Endothelial cell of umbilical vein (primary cell): Measurements from ENCODE around the gene PDLIM5. TPM values are rescaled to one million over a fixed set of nuclear protein-coding genes. Genes with fewer than 3 reads are reported as not detected.
A peak's percentile ranks its signal among the peaks of the same experiment; 100 is the strongest.

Source experiments
- BruUV-seq: library from RNA; stranded (reverse); fragments of 400-500 nt; replicated peaks from 2 replicates; lab custom pipeline; 2021; lab: Mats Ljungman, UMichigan
- CTCF ChIA-PET: fragments of 300-600, 350-600 bp; sonication (Branson Sonifier 250); formaldehyde crosslinking; loops from one replicate; lab custom pipeline; 2021; ENCODE audit warnings: antibody characterized with exemption, inconsistent platforms; lab: Charles Lee
- POLR2A ChIA-PET: fragments of 300-600, 350-600 bp; sonication (Branson Sonifier 250); formaldehyde crosslinking; loops from one replicate; lab custom pipeline; 2021; ENCODE audit warnings: antibody characterized with exemption, inconsistent platforms; lab: Charles Lee
- DNase-seq: peaks from one replicate; pipeline ENCODE4 v3.0.0-alpha.2; 2011; ENCODE audit warnings: low read depth, low spot score
- FAIRE-seq: peaks from 2 replicates; lab custom pipeline; 2011; peaks lifted over from hg19 to GRCh38; lab: Jason Lieb, UNC
- H2AFZ ChIP-seq: 2 replicates; pipeline ENCODE4 v1.6.0; 2012; ENCODE audit warnings: low read depth, low read length, control low read depth, inconsistent platforms
- H3K27ac ChIP-seq: 2 replicates; pipeline ENCODE4 v1.5.1; 2011; ENCODE audit warnings: low read depth, mild to moderate bottlenecking, control low read depth, low read length, moderate library complexity; ENCODE audit not compliant: insufficient read depth
- H3K27me3 ChIP-seq, 2 experiments: 2 replicates each; pipeline versions ENCODE4 v1.6.0 to v1.6.1; 2011; ENCODE audit warnings: low read length in 2 of 2, mixed read lengths in 1 of 2; ENCODE audit not compliant: control insufficient read depth in 2 of 2, insufficient read depth in 2 of 2
- H3K36me3 ChIP-seq, 2 experiments: 2 replicates in 1 of 2; 3 replicates in 1 of 2; pipeline ENCODE4 v1.5.1; 2011; ENCODE audit warnings: low read length in 2 of 2, mild to moderate bottlenecking in 1 of 2, moderate library complexity in 1 of 2; ENCODE audit not compliant: control insufficient read depth in 2 of 2, insufficient read depth in 2 of 2; ENCODE audit errors: extremely low read depth in 1 of 2
- H3K4me1 ChIP-seq: 3 replicates; pipeline ENCODE4 v1.5.1; 2011; ENCODE audit warnings: mild to moderate bottlenecking, low read length; ENCODE audit not compliant: control insufficient read depth, insufficient read depth; ENCODE audit errors: extremely low read depth
- H3K4me2 ChIP-seq: 2 replicates; pipeline ENCODE4 v1.6.1; 2011; ENCODE audit warnings: low read length, control low read depth, mixed read lengths; ENCODE audit not compliant: insufficient read depth
- H3K4me3 ChIP-seq, 3 experiments: fragments of 200-600 bp in 1 of 3; sonication (generic), shearing (Covaris generic) in 1 of 3; replicated peaks in 1 of 3; 2 replicates each; pipeline ENCODE4 v1.5.1; 2011 to 2016; ENCODE audit warnings: control low read depth in 3 of 3, low read length in 3 of 3, mild to moderate bottlenecking in 2 of 3, inconsistent platforms in 1 of 3, low read depth in 1 of 3, moderate library complexity in 1 of 3; ENCODE audit not compliant: insufficient read depth in 1 of 3
- H3K79me2 ChIP-seq: 2 replicates; pipeline ENCODE4 v1.6.0; 2012; ENCODE audit warnings: low read length, inconsistent platforms; ENCODE audit not compliant: control insufficient read depth, insufficient read depth
- H3K9ac ChIP-seq: replicated peaks from 2 replicates; pipeline ENCODE3; 2011; ENCODE audit warnings: low read length, control low read depth; ENCODE audit not compliant: insufficient read depth; ENCODE audit errors: extremely low read depth
- H3K9me1 ChIP-seq: replicated peaks from 3 replicates; pipeline ENCODE4 v1.6.0; 2011; ENCODE audit warnings: mild to moderate bottlenecking, low read length; ENCODE audit not compliant: control insufficient read depth, insufficient read depth; ENCODE audit errors: extremely low read depth
- H3K9me3 ChIP-seq: replicated peaks from 2 replicates; pipeline ENCODE4 v1.5.1; 2012; ENCODE audit warnings: low read length, inconsistent platforms; ENCODE audit not compliant: control insufficient read depth, insufficient read depth
- H4K20me1 ChIP-seq: replicated peaks from 2 replicates; pipeline ENCODE3; 2011; ENCODE audit warnings: mild to moderate bottlenecking, low read length; ENCODE audit not compliant: control insufficient read depth, insufficient read depth; ENCODE audit errors: extremely low read depth
- CTCF ChIP-seq, 2 donors: IDR thresholded peaks; 1 replicate in 1 of 2; 2 replicates in 1 of 2; pipeline ENCODE4 v1.5.1; 2011; ENCODE audit warnings: low read length in 2 of 2, mild to moderate bottlenecking in 2 of 2, moderate library complexity in 2 of 2, control low read depth in 1 of 2, inconsistent platforms in 1 of 2, low read depth in 1 of 2; ENCODE audit not compliant: insufficient read depth in 1 of 2; ENCODE audit errors: extremely low read depth in 1 of 2
- EZH2 ChIP-seq: IDR thresholded peaks from 2 replicates; pipeline ENCODE4 v1.6.1; 2012; ENCODE audit warnings: borderline replicate concordance, low read depth, mild to moderate bottlenecking, moderate library complexity, low read length, inconsistent platforms; ENCODE audit not compliant: severe bottlenecking
- FOS ChIP-seq: IDR thresholded peaks from 2 replicates; pipeline ENCODE4 v1.6.1; 2011; ENCODE audit warnings: mild to moderate bottlenecking, low read length, moderate library complexity, borderline replicate concordance; ENCODE audit not compliant: insufficient read depth
- GATA2 ChIP-seq: IDR thresholded peaks from 2 replicates; pipeline ENCODE4 v1.7.0; 2011; ENCODE audit warnings: low read depth, mild to moderate bottlenecking, moderate library complexity, mixed read lengths, low read length; ENCODE audit not compliant: insufficient read length, insufficient read depth
- JUN ChIP-seq: IDR thresholded peaks from 2 replicates; pipeline ENCODE4 v1.6.1; 2011; ENCODE audit warnings: borderline replicate concordance, low read depth; ENCODE audit not compliant: insufficient read length, insufficient read depth
- MYC ChIP-seq: IDR thresholded peaks from one replicate; pipeline ENCODE4 v1.6.1; 2011; ENCODE audit warnings: mild to moderate bottlenecking, low read depth, low read length
- POLR2AphosphoS5 ChIP-seq: IDR thresholded peaks from 2 replicates; pipeline ENCODE4 v1.6.1; 2012; ENCODE audit warnings: low read depth, mild to moderate bottlenecking, control low read depth, low read length, moderate library complexity; ENCODE audit not compliant: insufficient read depth
- dilution Hi-C: fragments of 300-500 bp; cut with MboI; formaldehyde crosslinking; loops from one replicate; pipeline ENCODE4 v1.15.0; 2019; ENCODE audit warnings: low sequenced_read_pairs; ENCODE audit not compliant: extremely low pct_ligation_motif_present
- intact Hi-C: fragments of 100-400 bp; cut with micrococcal nuclease; formaldehyde crosslinking; loops from one replicate; pipeline ENCODE4 v1.10.0; 2022
- polyA plus RNA-seq, 4 experiments: library from polyadenylated mRNA; depleted of rRNA in 3 of 4; stranded (reverse) in 3 of 4; unstranded in 1 of 4; fragments of >200 nt; gene quantifications; 2 replicates each; pipeline versions ENCODE4 v1.2.1 to v1.2.3, GENCODE V29; 2011 to 2012; ENCODE audit warnings: missing spikeins in 1 of 4
- total RNA-seq: library from RNA; stranded (reverse); gene quantifications from 2 replicates; pipeline ENCODE4 v1.2.3, GENCODE V29; 2021

The PDLIM5 gene
- total and polyA plus RNA-seq, 2 donors (not counting 3 experiments of a cell fraction or from before 2014, with no cell fraction given): 243 to 310 TPM

- no peaks in the 10 kb centered on the region for H3K27me3 ChIP-seq
- TSS peak; percentile 90 for BruUV-seq
- DNase-seq (no peak), FAIRE-seq (peak; percentile 4)
- ChIA-PET CTCF (interaction anchor here (1.0 to 2.2 kb wide), 3 partner anchors 15 to 28 kb away, joined by 3 to 7 read pairs (median 3); no protein-coding TSS in a partner anchor), POLR2A (no interaction called here)
- no peaks in the 10 kb centered on the region for H3K9me1 ChIP-seq
- H2AFZ ChIP-seq: no peak overlapping the region
- intact Hi-C loops (loop anchor here (2.0 kb wide), 2 partner anchors 78 to 132 kb away; no protein-coding TSS in a partner anchor), dilution Hi-C loops (no loop called here)
- peak overlapping the region in 1 of 3 experiments; percentile 65 for H3K4me3 ChIP-seq
- peak overlapping the region; percentile 41 for H3K9ac ChIP-seq
- no peaks in the 10 kb centered on the region for H3K79me2 ChIP-seq
- H4K20me1 ChIP-seq: no peaks in the 10 kb centered on the region
- H3K27ac ChIP-seq: peak overlapping the region; percentile 65
- H3K36me3 ChIP-seq: no peaks in the 10 kb centered on the region
- H3K9me3 ChIP-seq: no peaks in the 10 kb centered on the region
- peak overlapping the region; percentile 94 for H3K4me2 ChIP-seq
- no peak for TF ChIP-seq FOS
- no peak for TF ChIP-seq GATA2
- TF ChIP-seq EZH2: no peak
- TF ChIP-seq JUN: no peak
- TF ChIP-seq CTCF (IDR thresholded peaks at IDR 0.05; ENCODE audit: extremely low read depth in 1 of 2, insufficient read depth in 1 of 2, low read depth in 1 of 2, low read length in 2 of 2): no peak
- no peak for TF ChIP-seq MYC
- no peak for TF ChIP-seq POLR2AphosphoS5
- H3K4me1 ChIP-seq: peaks cover 33% of the 10 kb centered on the region
Observed at GRCh38 chr4:94413085-94413840, 38.5 kb upstream of the PDLIM5 start.
